Mucosa of stomach (tissue), 1 donor: Measurements from ENCODE around the gene LITAF.
"Not testable (repeated sequence)": the region's sequence is repeated elsewhere in the genome, so short reads cannot be mapped to it uniquely, and the experiment has no call there.

Source experiments
- H3K27me3 ChIP-seq: one replicate; pipeline ENCODE4 v1.7.0; 2013; ENCODE audit warnings: mild to moderate bottlenecking, low read length; ENCODE audit not compliant: control insufficient read depth, insufficient read depth
- H3K36me3 ChIP-seq: one replicate; pipeline ENCODE4 v1.7.0; 2013; ENCODE audit warnings: low read length; ENCODE audit not compliant: control insufficient read depth, insufficient read depth
- H3K4me1 ChIP-seq: one replicate; pipeline ENCODE4 v1.7.0; 2013; ENCODE audit warnings: mild to moderate bottlenecking, low read length; ENCODE audit not compliant: control insufficient read depth, insufficient read depth
- H3K4me3 ChIP-seq: one replicate; pipeline ENCODE4 v1.7.0; 2013; ENCODE audit warnings: low read length
- H3K9ac ChIP-seq: one replicate; pipeline ENCODE4 v1.7.0; 2013; ENCODE audit warnings: mild to moderate bottlenecking, low read length, moderate library complexity
- H3K9me3 ChIP-seq: one replicate; pipeline ENCODE4 v1.7.0; 2013; ENCODE audit warnings: mild to moderate bottlenecking, low read length, moderate library complexity; ENCODE audit not compliant: control insufficient read depth
- donor health status: Pancreatic carcinoma.

Gene LITAF

GRCh38 chr16:11562411-11562810 lies 24.3 kb downstream of the LITAF start:
- H3K4me1 ChIP-seq, result peaks cover 6% of the 10 kb centered on the region
- H3K9ac ChIP-seq, result no peak overlapping the region
- peaks cover 4% of the 10 kb centered on the region for H3K36me3 ChIP-seq
- no peaks in the 10 kb centered on the region for H3K9me3 ChIP-seq
- H3K4me3 ChIP-seq, result no peak overlapping the region
- no peaks in the 10 kb centered on the region for H3K27me3 ChIP-seq

- Histone ChIP-seq H3K4me3 (no peak overlapping the region), H3K4me1 (peaks cover 6% of the 10 kb centered on the region), H3K36me3 (peaks cover 4% of the 10 kb centered on the region), H3K27me3 (no peaks in the 10 kb centered on the region), H3K9me3 (no peaks in the 10 kb centered on the region), H3K9ac (no peak overlapping the region)
Measured at GRCh38 chr16:11561856-11562255, 24.9 kb downstream of the LITAF start.

- peaks cover 6% of the 10 kb centered on the region for H3K4me1 ChIP-seq
- H3K36me3 ChIP-seq, result peaks cover 4% of the 10 kb centered on the region
- H3K9ac ChIP-seq, result no peak overlapping the region
- H3K9me3 ChIP-seq, result no peaks in the 10 kb centered on the region
- H3K27me3 ChIP-seq, result no peaks in the 10 kb centered on the region
- no peak overlapping the region for H3K4me3 ChIP-seq
Measured at GRCh38 chr16:11561454-11561805, 25.3 kb downstream of the LITAF start.

- Histone ChIP-seq H3K9me3 (no peaks in the 10 kb centered on the region), H3K4me3 (no peak overlapping the region), H3K4me1 (peaks cover 6% of the 10 kb centered on the region), H3K9ac (no peak overlapping the region), H3K36me3 (peaks cover 6% of the 10 kb centered on the region), H3K27me3 (no peaks in the 10 kb centered on the region)
Measured at GRCh38 chr16:11560701-11561453, 25.8 kb downstream of the LITAF start.

- not testable (repeated sequence) for H3K36me3 ChIP-seq, H3K4me1 ChIP-seq, H3K9ac ChIP-seq
Measured at GRCh38 chr16:11558308-11558823, 28.4 kb downstream of the LITAF start.

GRCh38 chr16:11557801-11558200 lies 28.9 kb downstream of the LITAF start:
- Histone ChIP-seq H3K9me3 (no peaks in the 10 kb centered on the region), H3K27me3 (no peaks in the 10 kb centered on the region), H3K36me3 (peaks cover 12% of the 10 kb centered on the region), H3K9ac (no peak overlapping the region), H3K4me1 (peaks cover 7% of the 10 kb centered on the region), H3K4me3 (no peak overlapping the region)

More at GRCh38 chr16:11558308-11558823, 28.4 kb downstream of the LITAF start:
- not testable (repeated sequence) for H3K4me3 ChIP-seq, H3K9me3 ChIP-seq, H3K27me3 ChIP-seq

GRCh38 chr16:11556945-11557720 lies 29.6 kb downstream of the LITAF start:
- Histone ChIP-seq H3K4me1 (peaks cover 11% of the 10 kb centered on the region), H3K9ac (no peak overlapping the region), H3K4me3 (no peak overlapping the region), H3K27me3 (no peaks in the 10 kb centered on the region), H3K36me3 (peaks cover 12% of the 10 kb centered on the region), H3K9me3 (no peaks in the 10 kb centered on the region)

GRCh38 chr16:11556214-11556819 lies 30.4 kb downstream of the LITAF start:
- Histone ChIP-seq H3K9me3 (no peaks in the 10 kb centered on the region), H3K9ac (no peak overlapping the region), H3K27me3 (no peaks in the 10 kb centered on the region), H3K4me3 (no peak overlapping the region), H3K4me1 (peaks cover 11% of the 10 kb centered on the region), H3K36me3 (peaks cover 12% of the 10 kb centered on the region)

GRCh38 chr16:11554053-11554452 lies 32.7 kb downstream of the LITAF start:
- Histone ChIP-seq H3K27me3 (no peaks in the 10 kb centered on the region), H3K9ac (no peak overlapping the region), H3K9me3 (no peaks in the 10 kb centered on the region), H3K4me1 (peaks cover 11% of the 10 kb centered on the region), H3K36me3 (peaks cover 20% of the 10 kb centered on the region), H3K4me3 (no peak overlapping the region)

GRCh38 chr16:11553371-11553770 lies 33.3 kb downstream of the LITAF start:
- Histone ChIP-seq H3K9ac (no peak overlapping the region), H3K36me3 (peaks cover 21% of the 10 kb centered on the region), H3K4me1 (peaks cover 9% of the 10 kb centered on the region), H3K27me3 (no peaks in the 10 kb centered on the region), H3K4me3 (no peak overlapping the region), H3K9me3 (no peaks in the 10 kb centered on the region)

GRCh38 chr16:11552440-11552839 lies 34.3 kb downstream of the LITAF start:
- Histone ChIP-seq H3K27me3 (no peaks in the 10 kb centered on the region), H3K4me3 (no peak overlapping the region), H3K9ac (no peak overlapping the region), H3K36me3 (peaks cover 21% of the 10 kb centered on the region), H3K9me3 (no peaks in the 10 kb centered on the region), H3K4me1 (peaks cover 5% of the 10 kb centered on the region)

GRCh38 chr16:11551842-11552241 lies 34.9 kb downstream of the LITAF start:
- no peaks in the 10 kb centered on the region for H3K9me3 ChIP-seq
- no peak overlapping the region for H3K4me3 ChIP-seq
- H3K4me1 ChIP-seq, result peaks cover 5% of the 10 kb centered on the region
- no peak overlapping the region for H3K9ac ChIP-seq
- H3K36me3 ChIP-seq, result peaks cover 21% of the 10 kb centered on the region
- H3K27me3 ChIP-seq, result no peaks in the 10 kb centered on the region
